Type B pancreatic cell (in vitro differentiated cells): ENCODE data around the gene DDC. TPM values are rescaled to one million over a fixed set of nuclear protein-coding genes. Genes with fewer than 3 reads are reported as not detected.

Source experiments
- DNase-seq: peaks from one replicate; pipeline ENCODE4 v3.0.0; 2021; ENCODE audit warnings: mixed read lengths; ENCODE audit not compliant: unreplicated experiment; ENCODE audit errors: extremely low spot score
- H3K27ac Mint-ChIP-seq: 2 replicates; pipeline ENCODE4 v1.8.0; 2021; ENCODE audit warnings: mild to moderate bottlenecking, mixed read lengths
- H3K27me3 Mint-ChIP-seq: 2 replicates; pipeline ENCODE4 v1.8.0; 2021; ENCODE audit warnings: mixed read lengths
- H3K36me3 Mint-ChIP-seq: 2 replicates; pipeline ENCODE4 v1.8.0; 2021; ENCODE audit warnings: mixed read lengths
- H3K4me1 Mint-ChIP-seq: one replicate; pipeline ENCODE4 v1.8.0; 2021; ENCODE audit warnings: mixed read lengths; ENCODE audit not compliant: unreplicated experiment
- H3K4me3 Mint-ChIP-seq: 2 replicates; pipeline ENCODE4 v1.8.0; 2021; ENCODE audit warnings: mild to moderate bottlenecking, mixed read lengths
- H3K9me3 Mint-ChIP-seq: 2 replicates; pipeline ENCODE4 v1.8.0; 2021; ENCODE audit warnings: mixed read lengths
- total RNA-seq: library from RNA; stranded (reverse); gene quantifications from 2 replicates; pipeline ENCODE4 v1.2.1, GENCODE V29; 2021; ENCODE audit warnings: low replicate concordance
- TF ChIP-seq, protein P1 (sequence below): fragments of 200-600 bp; sonication (generic); conservative IDR thresholded peaks from 2 replicates; pipeline ENCODE4 v1.5.0; 2021; ENCODE audit warnings: antibody characterized with exemption, mild to moderate bottlenecking

The DDC gene
- total RNA-seq, 1 donor from 2014 or later: 29.9 TPM

DNA sequence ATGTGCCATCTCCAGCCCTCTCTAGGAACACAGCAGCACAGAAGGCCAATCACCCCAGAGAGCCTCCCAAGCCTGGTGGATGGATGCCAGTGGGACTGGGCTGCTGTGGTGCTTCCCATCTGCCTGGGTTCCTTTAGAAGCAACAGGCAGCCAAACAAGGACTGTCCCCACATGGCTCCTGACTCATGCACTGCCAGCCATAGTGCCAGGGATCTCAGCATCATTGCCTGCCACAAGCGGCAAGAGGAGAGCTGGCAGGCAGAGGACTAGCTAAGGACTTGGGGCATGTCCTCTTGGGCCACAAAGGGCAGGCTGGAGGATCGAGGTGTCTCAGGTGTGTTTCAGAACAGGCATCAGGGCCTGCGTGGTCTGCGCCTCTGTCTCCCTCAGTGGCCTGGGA, 91.7 kb downstream of the DDC start:
- Mint-ChIP-seq H3K27me3 (no peaks in the 10 kb centered on the region), H3K27ac (no peak overlapping the region), H3K4me1 (no peaks in the 10 kb centered on the region), H3K4me3 (no peak overlapping the region), H3K36me3 (no peaks in the 10 kb centered on the region), H3K9me3 (no peaks in the 10 kb centered on the region)
- DNase-seq: no peak
- TF ChIP-seq, protein P1, sequence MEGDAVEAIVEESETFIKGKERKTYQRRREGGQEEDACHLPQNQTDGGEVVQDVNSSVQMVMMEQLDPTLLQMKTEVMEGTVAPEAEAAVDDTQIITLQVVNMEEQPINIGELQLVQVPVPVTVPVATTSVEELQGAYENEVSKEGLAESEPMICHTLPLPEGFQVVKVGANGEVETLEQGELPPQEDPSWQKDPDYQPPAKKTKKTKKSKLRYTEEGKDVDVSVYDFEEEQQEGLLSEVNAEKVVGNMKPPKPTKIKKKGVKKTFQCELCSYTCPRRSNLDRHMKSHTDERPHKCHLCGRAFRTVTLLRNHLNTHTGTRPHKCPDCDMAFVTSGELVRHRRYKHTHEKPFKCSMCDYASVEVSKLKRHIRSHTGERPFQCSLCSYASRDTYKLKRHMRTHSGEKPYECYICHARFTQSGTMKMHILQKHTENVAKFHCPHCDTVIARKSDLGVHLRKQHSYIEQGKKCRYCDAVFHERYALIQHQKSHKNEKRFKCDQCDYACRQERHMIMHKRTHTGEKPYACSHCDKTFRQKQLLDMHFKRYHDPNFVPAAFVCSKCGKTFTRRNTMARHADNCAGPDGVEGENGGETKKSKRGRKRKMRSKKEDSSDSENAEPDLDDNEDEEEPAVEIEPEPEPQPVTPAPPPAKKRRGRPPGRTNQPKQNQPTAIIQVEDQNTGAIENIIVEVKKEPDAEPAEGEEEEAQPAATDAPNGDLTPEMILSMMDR: no peak

DNA sequence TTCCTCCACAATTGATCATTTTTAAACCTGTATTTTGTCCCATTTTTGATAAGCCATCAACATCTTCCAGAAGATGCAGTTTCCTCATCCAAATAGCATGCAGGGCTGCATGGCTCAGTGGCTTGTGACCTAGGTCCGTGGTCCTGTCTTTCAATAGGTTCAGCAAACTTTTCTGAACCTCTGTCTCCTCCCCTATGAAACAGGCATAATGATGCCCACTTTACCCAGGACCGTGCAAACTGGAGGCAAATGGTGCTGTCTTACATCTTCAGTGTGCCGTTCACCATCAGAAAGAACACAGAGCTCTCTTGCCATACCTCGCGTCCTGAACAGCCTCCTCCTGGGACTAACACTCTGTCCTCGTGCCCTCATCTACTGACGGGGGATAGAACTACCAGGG, 92.8 kb downstream of the DDC start:
- no peaks in the 10 kb centered on the region for H3K36me3 Mint-ChIP-seq
- peaks cover 5% of the 10 kb centered on the region for H3K27me3 Mint-ChIP-seq
- no peak for DNase-seq
- no peak overlapping the region for H3K27ac Mint-ChIP-seq
- TF ChIP-seq, protein P1: no peak
- no peaks in the 10 kb centered on the region for H3K4me1 Mint-ChIP-seq
- no peak overlapping the region for H3K4me3 Mint-ChIP-seq
- H3K9me3 Mint-ChIP-seq: no peaks in the 10 kb centered on the region

DNA sequence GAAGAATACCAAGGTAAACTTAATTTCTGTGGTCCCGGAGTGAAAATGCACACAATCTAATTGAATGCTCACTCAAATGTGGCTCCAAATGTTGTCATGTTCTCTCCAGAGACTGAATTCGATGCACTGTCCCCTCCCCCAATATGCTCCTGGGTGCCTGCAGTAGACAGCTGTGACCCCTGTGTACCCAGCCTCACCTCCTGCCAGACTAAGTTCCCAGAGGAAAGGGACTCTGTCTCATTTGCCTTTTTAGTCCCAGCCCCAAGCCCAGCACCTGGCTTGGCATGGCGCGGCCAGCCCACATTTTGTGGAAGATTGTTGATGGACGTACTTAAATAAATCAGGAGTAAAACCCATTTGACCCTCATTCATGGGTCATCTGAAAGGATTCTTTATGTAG, 93.2 kb downstream of the DDC start:
- TF ChIP-seq, protein P1: no peak
- no peak overlapping the region for H3K27ac Mint-ChIP-seq
- no peak for DNase-seq
- peaks cover 5% of the 10 kb centered on the region for H3K27me3 Mint-ChIP-seq
- H3K4me3 Mint-ChIP-seq: no peak overlapping the region
- no peaks in the 10 kb centered on the region for H3K36me3 Mint-ChIP-seq
- no peaks in the 10 kb centered on the region for H3K4me1 Mint-ChIP-seq
- H3K9me3 Mint-ChIP-seq: no peaks in the 10 kb centered on the region

DNA sequence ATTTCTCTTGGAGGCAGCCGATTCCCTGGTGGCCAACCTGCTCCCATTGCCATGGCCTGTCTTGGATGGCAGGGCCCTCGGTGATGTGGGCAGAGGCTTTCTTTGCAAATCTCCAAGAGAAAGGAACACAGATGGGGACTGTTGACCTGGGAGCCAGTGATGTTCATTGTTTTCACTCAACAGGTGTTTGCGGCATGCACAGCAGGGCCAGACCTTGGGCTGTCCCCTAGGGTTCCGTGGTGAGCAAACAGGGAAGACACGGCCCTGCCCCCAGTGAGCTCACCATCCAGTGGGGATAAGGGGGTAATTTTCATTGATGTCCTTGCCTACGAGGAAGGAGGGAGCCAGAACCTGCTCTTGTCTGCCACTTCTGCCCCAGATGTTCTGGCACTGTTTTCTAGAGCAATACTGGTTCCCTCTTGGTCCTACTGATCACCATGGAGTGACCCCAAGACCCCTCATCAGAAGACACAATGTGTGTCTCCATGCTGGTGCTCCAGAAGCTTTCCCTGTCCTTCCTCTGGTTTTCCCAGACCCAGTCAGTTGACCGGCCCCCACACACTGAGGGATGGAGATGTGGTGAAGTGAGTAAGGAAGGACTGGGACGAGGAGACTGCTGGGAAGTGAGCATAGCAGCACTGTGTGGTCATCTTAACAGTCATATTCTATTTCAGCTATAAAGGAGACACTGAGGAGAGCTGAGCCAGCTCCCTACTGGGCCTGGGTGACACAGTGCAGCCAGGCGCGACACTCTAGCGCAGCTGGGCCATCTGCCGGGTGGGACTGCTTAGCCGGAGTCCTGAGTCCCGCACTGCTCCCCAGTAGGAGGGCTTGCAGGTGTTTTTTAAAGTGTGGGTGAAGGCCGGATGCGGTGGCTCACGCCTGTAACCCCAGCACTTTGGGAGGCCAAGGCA, 94.7 kb downstream of the DDC start:
- H3K4me1 Mint-ChIP-seq: no peaks in the 10 kb centered on the region
- no peak overlapping the region for H3K27ac Mint-ChIP-seq
- no peak for DNase-seq
- peaks cover 5% of the 10 kb centered on the region for H3K27me3 Mint-ChIP-seq
- H3K9me3 Mint-ChIP-seq: no peaks in the 10 kb centered on the region
- H3K36me3 Mint-ChIP-seq: no peaks in the 10 kb centered on the region
- TF ChIP-seq, protein P1: no peak
- H3K4me3 Mint-ChIP-seq: no peak overlapping the region

DNA sequence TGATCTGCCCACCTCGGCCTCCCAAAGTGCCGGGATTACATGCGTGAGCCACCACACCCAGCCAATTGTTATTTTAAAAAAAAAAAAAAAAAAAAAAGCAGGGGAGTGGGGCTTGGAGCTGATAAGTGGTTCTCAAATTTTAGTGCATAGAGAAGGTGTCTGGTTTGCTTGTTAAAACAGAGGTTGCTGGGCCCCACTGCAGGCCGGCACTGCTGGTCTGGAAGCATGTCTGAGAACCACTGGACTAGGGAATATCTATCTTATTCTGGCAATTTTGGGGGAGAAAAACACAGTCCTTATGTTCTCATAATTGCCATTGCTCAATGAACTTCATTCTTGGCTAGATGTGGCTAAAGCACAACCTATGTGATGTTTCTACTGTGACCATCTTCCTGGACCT, 96.0 kb downstream of the DDC start:
- Mint-ChIP-seq H3K4me3 (no peak overlapping the region), H3K27ac (no peak overlapping the region), H3K4me1 (no peaks in the 10 kb centered on the region), H3K36me3 (no peaks in the 10 kb centered on the region), H3K27me3 (peaks cover 10% of the 10 kb centered on the region), H3K9me3 (no peaks in the 10 kb centered on the region)
- no peak for DNase-seq
- TF ChIP-seq, protein P1: no peak
